ENCODE measurements around the gene MTHFD2L.

The MTHFD2L gene

GRCh38 chr4:74230902-74231499 lies 73.1 kb downstream of the MTHFD2L start:
- POLR2A ChIA-PET: no interaction called here
- DNase-seq (ENCODE audit: low read depth, low spot score): no peak

GRCh38 chr4:74235135-74235534 lies 77.2 kb downstream of the MTHFD2L start:
- POLR2A ChIA-PET: no interaction called here
- no peak for TF ChIP-seq CTCF (IDR thresholded peaks at IDR 0.05; ENCODE audit: insufficient read depth, low read length, missing control alignments)
- CTCF ChIA-PET: interaction anchor here (1.0 kb wide), 1 partner anchor 26 kb away, joined by 3 read pairs; no protein-coding TSS in a partner anchor

More at GRCh38 chr4:74230902-74231499, 73.1 kb downstream of the MTHFD2L start:
- CTCF ChIA-PET: interaction anchor here (0.7 to 2.6 kb wide), 10 partner anchors 9 to 145 kb away, joined by 3 to 10 read pairs (median 4); no protein-coding TSS in a partner anchor
- no peak for TF ChIP-seq CTCF (IDR thresholded peaks at IDR 0.05; ENCODE audit: insufficient read depth, low read length, missing control alignments)
- H3K4me3 ChIP-seq (ENCODE audit: low read depth, low read length): no peak overlapping the region

GRCh38 chr4:74237425-74237966 lies 79.6 kb downstream of the MTHFD2L start:
- H3K4me3 ChIP-seq (ENCODE audit: low read depth, low read length): no peak overlapping the region
- ChIA-PET POLR2A (no interaction called here), CTCF (interaction anchor here (1.0 kb wide), 1 partner anchor 9 kb away, joined by 4 read pairs; no protein-coding TSS in a partner anchor)
- DNase-seq (ENCODE audit: low read depth, low spot score): no peak
- no peak for TF ChIP-seq CTCF (IDR thresholded peaks at IDR 0.05; ENCODE audit: insufficient read depth, low read length, missing control alignments)

More at GRCh38 chr4:74235135-74235534, 77.2 kb downstream of the MTHFD2L start:
- DNase-seq (ENCODE audit: low read depth, low spot score): no peak
- H3K4me3 ChIP-seq (ENCODE audit: low read depth, low read length): no peak overlapping the region

GRCh38 chr4:74244049-74244448 lies 86.1 kb downstream of the MTHFD2L start:
- DNase-seq (ENCODE audit: low read depth, low spot score): no peak
- ChIA-PET CTCF (interaction anchor here (1.1 kb wide), 1 partner anchor 15 kb away, joined by 3 read pairs; no protein-coding TSS in a partner anchor), POLR2A (no interaction called here)
- TF ChIP-seq CTCF (IDR thresholded peaks at IDR 0.05; ENCODE audit: insufficient read depth, low read length, missing control alignments): no peak
- no peak overlapping the region for H3K4me3 ChIP-seq (ENCODE audit: low read depth, low read length)

GRCh38 chr4:74252933-74253332 lies 95.0 kb downstream of the MTHFD2L start:
- CTCF ChIA-PET: interaction anchor here (1.1 to 1.5 kb wide), 3 partner anchors 10 to 24 kb away, joined by 3 to 4 read pairs (median 3); no protein-coding TSS in a partner anchor
- TF ChIP-seq CTCF (IDR thresholded peaks at IDR 0.05; ENCODE audit: insufficient read depth, low read length, missing control alignments): no peak
- DNase-seq (ENCODE audit: low read depth, low spot score): no peak
- POLR2A ChIA-PET: no interaction called here
- no peak overlapping the region for H3K4me3 ChIP-seq (ENCODE audit: low read depth, low read length)

- ChIA-PET CTCF (interaction anchor here (1.4 kb wide), 1 partner anchor 26 kb away, joined by 4 read pairs; no protein-coding TSS in a partner anchor), POLR2A (no interaction called here)
- TF ChIP-seq CTCF (IDR thresholded peaks at IDR 0.05; ENCODE audit: insufficient read depth, low read length, missing control alignments): no peak
- no peak for DNase-seq (ENCODE audit: low read depth, low spot score)
- no peak overlapping the region for H3K4me3 ChIP-seq (ENCODE audit: low read depth, low read length)
These were observed 96.5 kb downstream of the MTHFD2L start for GRCh38 chr4:74254386-74254785.
